Natural killer cell (primary cell): Measurements from ENCODE around the gene ATP6V1D. TPM values are rescaled to one million over a fixed set of nuclear protein-coding genes. Genes with fewer than 3 reads are reported as not detected.

Source experiments
- ATAC-seq, 3 donors: fragments of 150-1000 bp in 2 of 3; fragments of 200-7000 bp in 1 of 3; cut with Tn5 transposase; 1 replicate in 1 of 3; 2 replicates in 2 of 3; pipeline ENCODE4 v1.10.0; 2021; ENCODE audit warnings: mild to moderate bottlenecking in 2 of 3, moderate library complexity in 2 of 3
- DNase-seq, 2 donors: peaks; one replicate each; pipeline versions ENCODE4 v3.0.0 to v3.0.0-alpha.2; 2013 to 2021; ENCODE audit warnings: mixed read lengths in 1 of 2
- H3K27ac ChIP-seq: one replicate; pipeline ENCODE4 v1.5.1; 2013; ENCODE audit warnings: mild to moderate bottlenecking, low read length
- H3K27me3 ChIP-seq: one replicate; pipeline ENCODE4 v1.6.1; 2013; ENCODE audit warnings: low read length; ENCODE audit not compliant: control insufficient read depth, insufficient read depth
- H3K36me3 ChIP-seq: one replicate; pipeline ENCODE4 v1.6.1; 2013; ENCODE audit warnings: low read length; ENCODE audit not compliant: control insufficient read depth, insufficient read depth
- H3K4me1 ChIP-seq: one replicate; pipeline ENCODE4 v1.6.1; 2013; ENCODE audit warnings: low read length; ENCODE audit not compliant: control insufficient read depth, insufficient read depth
- H3K4me3 ChIP-seq: one replicate; pipeline ENCODE4 v1.5.1; 2013; ENCODE audit warnings: low read length
- H3K9me3 ChIP-seq: one replicate; pipeline ENCODE4 v1.6.1; 2013; ENCODE audit warnings: low read length; ENCODE audit not compliant: control insufficient read depth, insufficient read depth
- H3K27ac Mint-ChIP-seq, 2 donors: one replicate each; pipeline ENCODE4 v1.8.0; 2022; ENCODE audit warnings: mild to moderate bottlenecking in 2 of 2, mixed read lengths in 2 of 2, moderate library complexity in 1 of 2
- H3K27me3 Mint-ChIP-seq, 2 donors: one replicate each; pipeline ENCODE4 v1.8.0; 2022; ENCODE audit warnings: low read depth in 2 of 2, mixed read lengths in 2 of 2
- H3K36me3 Mint-ChIP-seq: one replicate; pipeline ENCODE4 v1.8.0; 2022; ENCODE audit warnings: mixed read lengths
- H3K4me1 Mint-ChIP-seq, 2 donors: one replicate each; pipeline ENCODE4 v1.8.0; 2022; ENCODE audit warnings: mixed read lengths in 2 of 2
- H3K4me3 Mint-ChIP-seq: one replicate; pipeline ENCODE4 v1.8.0; 2022; ENCODE audit warnings: mild to moderate bottlenecking, moderate library complexity, mixed read lengths
- H3K9me3 Mint-ChIP-seq, 2 donors: one replicate each; pipeline ENCODE4 v1.8.0; 2022; ENCODE audit warnings: mixed read lengths in 2 of 2
- CTCF ChIP-seq: fragments of 200-600 bp; IDR thresholded peaks from one replicate; pipeline ENCODE4 v1.8.0; 2022; ENCODE audit warnings: antibody characterized with exemption
- WGBS: methylation state at CpG from one replicate; pipeline ENCODE4 v1.1.7; 2013; ENCODE audit warnings: missing lambda C conversion rate; ENCODE audit not compliant: insufficient coverage; 5-methylcytosine and 5-hydroxymethylcytosine counted together
- intact Hi-C: fragments of 100-400 bp; cut with micrococcal nuclease; formaldehyde crosslinking; loops from one replicate; pipeline ENCODE4 v1.14.2; 2022
- total RNA-seq, 4 donors: library from RNA; stranded (reverse); fragments of 120-200 nt in 1 of 4; gene quantifications; one replicate each; pipeline versions ENCODE4 v1.2.3 to v1.2.4, GENCODE V29; 2013 to 2022

Gene ATP6V1D
- total RNA-seq, 3 donors from 2014 or later (not counting 1 experiment from before 2014, with no cell fraction given) = 61.9 to 77.5 (median 70.0) TPM

GRCh38 chr14:67397536-67397935 is 37.9 kb upstream of the ATP6V1D start:
- no peak overlapping the region for H3K27ac Mint-ChIP-seq
- no peaks in the 10 kb centered on the region for H3K9me3 Mint-ChIP-seq
- peaks cover 3 to 10% of the 10 kb centered on the region in 2 donors for H3K27me3 Mint-ChIP-seq
- H3K4me3 ChIP-seq = no peak overlapping the region
- intact Hi-C loops = no loop called here
- H3K4me3 Mint-ChIP-seq = no peak overlapping the region
- TF ChIP-seq CTCF = no peak
- no peaks in the 10 kb centered on the region for H3K4me1 ChIP-seq
- no peaks in the 10 kb centered on the region for H3K36me3 Mint-ChIP-seq
- ATAC-seq = no peak
- no peaks in the 10 kb centered on the region for H3K36me3 ChIP-seq
- no peaks in the 10 kb centered on the region for H3K4me1 Mint-ChIP-seq
- H3K27ac ChIP-seq = no peak overlapping the region
- H3K27me3 ChIP-seq = no peaks in the 10 kb centered on the region
- no peaks in the 10 kb centered on the region for H3K9me3 ChIP-seq
- WGBS = 95% methylated on average over 9 of the region's 9 CpGs
- no peak for DNase-seq

GRCh38 chr14:67396381-67396970 is 36.9 kb upstream of the ATP6V1D start:
- Mint-ChIP-seq H3K27ac (no peak overlapping the region), H3K4me3 (no peak overlapping the region), H3K9me3 (no peaks in the 10 kb centered on the region), H3K27me3 (peaks cover 0 to 6% of the 10 kb centered on the region in 2 donors), H3K36me3 (no peaks in the 10 kb centered on the region), H3K4me1 (no peaks in the 10 kb centered on the region)
- Histone ChIP-seq H3K4me3 (no peak overlapping the region), H3K9me3 (no peaks in the 10 kb centered on the region), H3K27me3 (no peaks in the 10 kb centered on the region), H3K36me3 (no peaks in the 10 kb centered on the region), H3K4me1 (no peaks in the 10 kb centered on the region), H3K27ac (no peak overlapping the region)
- 93% methylated on average over 2 of the region's 2 CpGs for WGBS
- DNase-seq (no peak), ATAC-seq (no peak)
- no peak for TF ChIP-seq CTCF
- intact Hi-C loops = no loop called here

GRCh38 chr14:67395876-67396189 is 36.2 kb upstream of the ATP6V1D start:
- Histone ChIP-seq H3K36me3 (no peaks in the 10 kb centered on the region), H3K27ac (no peak overlapping the region), H3K9me3 (no peaks in the 10 kb centered on the region), H3K4me3 (no peak overlapping the region), H3K27me3 (no peaks in the 10 kb centered on the region), H3K4me1 (no peaks in the 10 kb centered on the region)
- intact Hi-C loops = no loop called here
- Mint-ChIP-seq H3K27ac (no peak overlapping the region), H3K9me3 (no peaks in the 10 kb centered on the region), H3K4me1 (no peaks in the 10 kb centered on the region), H3K27me3 (peaks cover 0 to 5% of the 10 kb centered on the region in 2 donors), H3K4me3 (no peak overlapping the region), H3K36me3 (no peaks in the 10 kb centered on the region)
- WGBS = 88% methylated on average over 4 of the region's 5 CpGs
- ATAC-seq = no peak
- TF ChIP-seq CTCF = no peak
- no peak for DNase-seq
